Measurements from ENCODE around the gene TRAPPC6A. TPM values are rescaled to one million over a fixed set of nuclear protein-coding genes. Genes with fewer than 3 reads are reported as not detected.

Gene TRAPPC6A
- total RNA-seq, 2 donors from 2014 or later = 56.6 to 79.1 TPM

DNA sequence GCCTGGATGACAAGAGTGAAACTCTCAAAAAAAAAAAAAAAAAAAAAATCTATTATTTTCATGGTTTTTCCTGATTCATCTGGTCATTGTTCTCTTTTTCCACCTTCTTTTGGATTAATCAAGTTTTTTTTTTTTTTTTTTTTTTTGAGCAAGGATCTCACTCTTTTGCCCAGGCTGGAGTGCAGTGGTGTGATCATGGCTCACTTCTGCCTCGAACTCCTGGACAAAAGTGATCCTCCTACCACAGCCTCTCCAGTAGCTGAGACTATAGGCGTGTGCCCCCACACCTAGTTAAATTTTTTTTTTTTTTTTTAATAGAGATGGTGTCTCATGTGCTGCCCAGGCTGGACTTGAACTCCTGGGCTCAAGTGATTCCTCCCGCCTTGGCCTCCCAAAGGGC, 28.3 kb upstream of the TRAPPC6A start:
- Histone ChIP-seq H3K4me1 (ENCODE audit: control insufficient read depth, insufficient read depth, low read length) (no peaks in the 10 kb centered on the region), H3K27me3 (ENCODE audit: control insufficient read depth, insufficient read depth, low read length, poor library complexity, severe bottlenecking) (no peaks in the 10 kb centered on the region), H3K4me3 (ENCODE audit: low read length) (no peak overlapping the region), H3K9ac (ENCODE audit: extremely low read depth, low read length, poor library complexity, severe bottlenecking) (no peak overlapping the region), H3K36me3 (ENCODE audit: control insufficient read depth, insufficient read depth, low read length) (no peaks in the 10 kb centered on the region), H3K9me3 (ENCODE audit: control insufficient read depth, low read length) (no peaks in the 10 kb centered on the region), H3K27ac (ENCODE audit: low read depth, low read length) (no peak overlapping the region)
- Mint-ChIP-seq H3K4me1 (no peaks in the 10 kb centered on the region), H3K27ac (no peak overlapping the region), H3K4me3 (no peak overlapping the region), H3K36me3 (ENCODE audit: low read depth) (no peaks in the 10 kb centered on the region), H3K9me3 (no peaks in the 10 kb centered on the region), H3K27me3 (ENCODE audit: insufficient read depth) (peaks cover 2% of the 10 kb centered on the region)
- 84 to 92% methylated on average over 2 of the region's 3 CpGs for WGBS, 2 experiments (ENCODE audit: insufficient coverage in 1 of 2, insufficient read length in 1 of 2)
- TF ChIP-seq, protein P1, sequence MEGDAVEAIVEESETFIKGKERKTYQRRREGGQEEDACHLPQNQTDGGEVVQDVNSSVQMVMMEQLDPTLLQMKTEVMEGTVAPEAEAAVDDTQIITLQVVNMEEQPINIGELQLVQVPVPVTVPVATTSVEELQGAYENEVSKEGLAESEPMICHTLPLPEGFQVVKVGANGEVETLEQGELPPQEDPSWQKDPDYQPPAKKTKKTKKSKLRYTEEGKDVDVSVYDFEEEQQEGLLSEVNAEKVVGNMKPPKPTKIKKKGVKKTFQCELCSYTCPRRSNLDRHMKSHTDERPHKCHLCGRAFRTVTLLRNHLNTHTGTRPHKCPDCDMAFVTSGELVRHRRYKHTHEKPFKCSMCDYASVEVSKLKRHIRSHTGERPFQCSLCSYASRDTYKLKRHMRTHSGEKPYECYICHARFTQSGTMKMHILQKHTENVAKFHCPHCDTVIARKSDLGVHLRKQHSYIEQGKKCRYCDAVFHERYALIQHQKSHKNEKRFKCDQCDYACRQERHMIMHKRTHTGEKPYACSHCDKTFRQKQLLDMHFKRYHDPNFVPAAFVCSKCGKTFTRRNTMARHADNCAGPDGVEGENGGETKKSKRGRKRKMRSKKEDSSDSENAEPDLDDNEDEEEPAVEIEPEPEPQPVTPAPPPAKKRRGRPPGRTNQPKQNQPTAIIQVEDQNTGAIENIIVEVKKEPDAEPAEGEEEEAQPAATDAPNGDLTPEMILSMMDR (conservative IDR thresholded peaks at IDR 0.05) = no peak
- DNase-seq = no peak

DNA sequence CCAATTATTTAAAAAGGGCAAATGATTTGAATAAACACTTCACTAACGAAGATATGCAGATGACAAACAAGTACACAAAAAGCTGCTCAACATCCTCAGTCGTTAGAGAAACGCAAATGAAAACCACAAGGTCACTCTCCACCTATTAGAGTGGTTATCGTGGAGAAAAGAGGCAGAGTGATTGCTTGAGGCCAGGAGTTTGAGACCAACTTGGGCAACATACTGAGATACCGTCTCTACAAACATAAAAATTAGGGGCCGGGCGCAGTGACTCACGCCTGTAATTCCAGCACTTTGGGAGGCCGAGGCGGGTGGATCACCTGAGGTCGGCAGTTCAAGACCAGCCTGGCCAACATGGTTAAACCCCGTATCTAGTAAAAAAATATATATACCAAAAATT, 27.8 kb upstream of the TRAPPC6A start:
- Histone ChIP-seq H3K9ac (ENCODE audit: extremely low read depth, low read length, poor library complexity, severe bottlenecking) (no peak overlapping the region), H3K27ac (ENCODE audit: low read depth, low read length) (no peak overlapping the region), H3K4me3 (ENCODE audit: low read length) (no peak overlapping the region), H3K36me3 (ENCODE audit: control insufficient read depth, insufficient read depth, low read length) (no peaks in the 10 kb centered on the region), H3K9me3 (ENCODE audit: control insufficient read depth, low read length) (no peaks in the 10 kb centered on the region), H3K27me3 (ENCODE audit: control insufficient read depth, insufficient read depth, low read length, poor library complexity, severe bottlenecking) (no peaks in the 10 kb centered on the region), H3K4me1 (ENCODE audit: control insufficient read depth, insufficient read depth, low read length) (no peaks in the 10 kb centered on the region)
- no peak for DNase-seq
- Mint-ChIP-seq H3K9me3 (no peaks in the 10 kb centered on the region), H3K27ac (no peak overlapping the region), H3K4me3 (no peak overlapping the region), H3K36me3 (ENCODE audit: low read depth) (no peaks in the 10 kb centered on the region), H3K4me1 (no peaks in the 10 kb centered on the region), H3K27me3 (ENCODE audit: insufficient read depth) (peaks cover 2% of the 10 kb centered on the region)
- TF ChIP-seq, protein P1 (conservative IDR thresholded peaks at IDR 0.05) = no peak
- WGBS, 2 experiments (ENCODE audit: insufficient coverage in 1 of 2, insufficient read length in 1 of 2) = 74 to 90% methylated on average over 11 of the region's 12 CpGs

DNA sequence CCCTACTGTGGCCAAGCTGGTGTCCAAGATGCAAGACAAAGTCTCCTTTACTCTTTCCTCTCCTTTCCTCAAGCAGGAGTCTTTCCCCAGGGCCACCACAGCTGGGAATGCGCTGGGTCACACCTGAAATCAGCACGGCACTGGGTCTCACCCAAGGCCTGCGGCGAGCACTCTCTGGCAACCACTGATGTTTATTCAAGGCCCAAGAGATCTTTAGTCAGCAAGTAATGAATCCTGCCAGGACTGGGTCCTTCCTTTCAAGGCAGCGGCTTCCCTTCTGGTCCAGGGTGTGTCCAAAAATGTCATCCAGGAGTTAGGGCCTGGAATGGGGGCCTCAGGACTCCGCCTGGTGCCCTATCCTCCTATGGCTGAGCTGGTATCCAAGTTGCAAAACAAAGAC, 24.6 kb upstream of the TRAPPC6A start:
- Mint-ChIP-seq H3K36me3 (ENCODE audit: low read depth) (no peaks in the 10 kb centered on the region), H3K4me1 (no peaks in the 10 kb centered on the region), H3K27me3 (ENCODE audit: insufficient read depth) (peaks cover 15% of the 10 kb centered on the region), H3K4me3 (no peak overlapping the region), H3K27ac (no peak overlapping the region), H3K9me3 (no peaks in the 10 kb centered on the region)
- Histone ChIP-seq H3K36me3 (ENCODE audit: control insufficient read depth, insufficient read depth, low read length) (no peaks in the 10 kb centered on the region), H3K4me3 (ENCODE audit: low read length) (no peak overlapping the region), H3K9me3 (ENCODE audit: control insufficient read depth, low read length) (no peaks in the 10 kb centered on the region), H3K9ac (ENCODE audit: extremely low read depth, low read length, poor library complexity, severe bottlenecking) (no peak overlapping the region), H3K27ac (ENCODE audit: low read depth, low read length) (no peak overlapping the region), H3K27me3 (ENCODE audit: control insufficient read depth, insufficient read depth, low read length, poor library complexity, severe bottlenecking) (peaks cover 4% of the 10 kb centered on the region), H3K4me1 (ENCODE audit: control insufficient read depth, insufficient read depth, low read length) (no peaks in the 10 kb centered on the region)
- 96 to 100% methylated on average over 6 of the region's 6 CpGs for WGBS, 2 experiments (ENCODE audit: insufficient coverage in 1 of 2, insufficient read length in 1 of 2)
- DNase-seq = no peak
- TF ChIP-seq, protein P1 (conservative IDR thresholded peaks at IDR 0.05) = no peak
